CD4-positive, alpha-beta memory T cell (primary cell): Measurements from ENCODE around the gene ZNF184. TPM values are rescaled to one million over a fixed set of nuclear protein-coding genes. Genes with fewer than 3 reads are reported as not detected.
A peak's percentile ranks its signal among the peaks of the same experiment; 100 is the strongest.

Source experiments
- CTCF ChIA-PET: fragments of 350-600 bp; sonication (Branson Sonifier 250); formaldehyde crosslinking; loops from one replicate; lab custom pipeline; 2021; ENCODE audit warnings: inconsistent platforms; ENCODE audit not compliant: partially characterized antibody; lab: Charles Lee
- POLR2A ChIA-PET: fragments of 350-600 bp; sonication (Branson Sonifier 250); formaldehyde crosslinking; loops from one replicate; lab custom pipeline; 2021; ENCODE audit not compliant: partially characterized antibody; lab: Charles Lee
- DNase-seq, 5 donors: peaks; one replicate each; pipeline versions ENCODE4 v3.0.0 to v3.0.0-alpha.2; 2020 to 2022; ENCODE audit warnings: mixed read lengths in 1 of 5
- H3K27ac ChIP-seq: one replicate; pipeline ENCODE4 v1.7.0; 2013; ENCODE audit warnings: low read depth, low read length
- H3K27me3 ChIP-seq: 2 replicates; pipeline ENCODE4 v1.7.0; 2013; ENCODE audit warnings: mild to moderate bottlenecking, low read length, moderate library complexity; ENCODE audit not compliant: insufficient read depth
- H3K36me3 ChIP-seq: 2 replicates; pipeline ENCODE4 v1.7.0; 2013; ENCODE audit warnings: mild to moderate bottlenecking, low read length, moderate library complexity; ENCODE audit not compliant: insufficient read depth
- H3K4me1 ChIP-seq: 2 replicates; pipeline ENCODE4 v1.7.0; 2013; ENCODE audit warnings: mild to moderate bottlenecking, low read length, moderate library complexity; ENCODE audit not compliant: insufficient read depth
- H3K4me3 ChIP-seq, 2 donors: one replicate each; pipeline ENCODE4 v1.7.0; 2013; ENCODE audit warnings: low read length in 2 of 2, mild to moderate bottlenecking in 1 of 2
- H3K9me3 ChIP-seq, 2 donors: one replicate each; pipeline ENCODE4 v1.7.0; 2013; ENCODE audit warnings: low read length in 2 of 2, control low read depth in 1 of 2; ENCODE audit not compliant: control insufficient read depth in 1 of 2
- H3K27ac Mint-ChIP-seq, 7 donors: one replicate each; pipeline ENCODE4 v1.8.0; 2020 to 2021; ENCODE audit warnings: mixed read lengths in 7 of 7, mild to moderate bottlenecking in 6 of 7, inconsistent platforms in 3 of 7, moderate library complexity in 3 of 7
- H3K27me3 Mint-ChIP-seq, 2 donors: one replicate each; pipeline ENCODE4 v1.8.0; 2020 to 2021; ENCODE audit warnings: mixed read lengths in 2 of 2
- H3K36me3 Mint-ChIP-seq, 2 donors: one replicate each; pipeline ENCODE4 v1.8.0; 2020 to 2021; ENCODE audit warnings: mixed read lengths in 2 of 2, inconsistent platforms in 1 of 2, mild to moderate bottlenecking in 1 of 2
- H3K4me1 Mint-ChIP-seq, 4 donors: one replicate each; pipeline ENCODE4 v1.8.0; 2020 to 2021; ENCODE audit warnings: mixed read lengths in 4 of 4, mild to moderate bottlenecking in 1 of 4
- H3K4me3 Mint-ChIP-seq, 8 donors: one replicate each; pipeline ENCODE4 v1.8.0; 2020 to 2021; ENCODE audit warnings: mixed read lengths in 8 of 8, mild to moderate bottlenecking in 7 of 8, moderate library complexity in 6 of 8, inconsistent platforms in 3 of 8
- H3K9me3 Mint-ChIP-seq, 8 donors: one replicate each; pipeline ENCODE4 v1.8.0; 2020 to 2021; ENCODE audit warnings: mixed read lengths in 8 of 8, mild to moderate bottlenecking in 5 of 8, inconsistent platforms in 3 of 8, moderate library complexity in 1 of 8
- intact Hi-C: fragments of 100-400 bp; cut with micrococcal nuclease; formaldehyde crosslinking; loops from one replicate; pipeline ENCODE4 v1.15.1; 2023
- polyA plus RNA-seq, 2 donors: library from polyadenylated mRNA; unstranded; fragments of 300-500 nt; fragmentation: Illumina TruSeq; gene quantifications; one replicate each; pipeline ENCODE4 v1.2.3, GENCODE V29; 2021
- total RNA-seq, 2 experiments: library from RNA; stranded (reverse); gene quantifications; one replicate each; pipeline ENCODE4 v1.2.3, GENCODE V29; 2021

ZNF184 gene
- total and polyA plus RNA-seq, 4 experiments from 2014 or later = 4.8 to 17.4 (median 14.0) TPM

- no peak overlapping the region for H3K4me3 ChIP-seq
- no peaks in the 10 kb centered on the region for H3K9me3 ChIP-seq
- H3K4me1 Mint-ChIP-seq = peaks cover 25 to 44% (median 35%) of the 10 kb centered on the region in 4 donors
- ChIA-PET CTCF (no interaction called here), POLR2A (interaction anchor here (1.2 to 2.4 kb wide), 2 partner anchors 19 to 23 kb away, joined by 3 to 31 read pairs; no protein-coding TSS in a partner anchor)
- H3K36me3 ChIP-seq = no peaks in the 10 kb centered on the region
- H3K27ac Mint-ChIP-seq = no peak overlapping the region
- DNase-seq = no peak
- peaks cover 0 to 17% (median 3%) of the 10 kb centered on the region in 8 donors for H3K9me3 Mint-ChIP-seq
- peaks cover 11% of the 10 kb centered on the region for H3K27me3 ChIP-seq
- H3K36me3 Mint-ChIP-seq = peaks cover 0 to 20% of the 10 kb centered on the region in 2 donors
- peaks cover 36% of the 10 kb centered on the region for H3K4me1 ChIP-seq
- H3K27me3 Mint-ChIP-seq = peaks cover 4 to 24% of the 10 kb centered on the region in 2 donors
- no peak overlapping the region for H3K27ac ChIP-seq
- intact Hi-C loops = loop anchor here (5.0 kb wide), 1 partner anchor 401 kb away; no protein-coding TSS in a partner anchor
- peak overlapping the region in 2 of 8 donors; percentile 51 to 66 for H3K4me3 Mint-ChIP-seq
Observed at GRCh38 chr6:27501187-27501586, 28.3 kb upstream of the ZNF184 start.

GRCh38 chr6:27500177-27500576 is 27.3 kb upstream of the ZNF184 start:
- DNase-seq = no peak
- peaks cover 34% of the 10 kb centered on the region for H3K4me1 ChIP-seq
- no peak overlapping the region for H3K27ac ChIP-seq
- intact Hi-C loops = loop anchor here (5.0 kb wide), 1 partner anchor 402 kb away; no protein-coding TSS in a partner anchor
- ChIA-PET CTCF (no interaction called here), POLR2A (interaction anchor here (1.2 kb wide), 1 partner anchor 21 kb away, joined by 8 read pairs; no protein-coding TSS in a partner anchor)
- peak overlapping the region in 3 of 8 donors; percentile 25 to 68 (median 29) for H3K4me3 Mint-ChIP-seq
- H3K27me3 Mint-ChIP-seq = peaks cover 13 to 28% of the 10 kb centered on the region in 2 donors
- peaks cover 0 to 20% (median 4%) of the 10 kb centered on the region in 8 donors for H3K9me3 Mint-ChIP-seq
- no peaks in the 10 kb centered on the region for H3K36me3 ChIP-seq
- H3K4me3 ChIP-seq = no peak overlapping the region
- H3K27me3 ChIP-seq = peaks cover 21% of the 10 kb centered on the region
- peaks cover 25 to 45% (median 35%) of the 10 kb centered on the region in 4 donors for H3K4me1 Mint-ChIP-seq
- H3K36me3 Mint-ChIP-seq = peaks cover 0 to 17% of the 10 kb centered on the region in 2 donors
- no peaks in the 10 kb centered on the region for H3K9me3 ChIP-seq
- peak overlapping the region in 1 of 7 donors; percentile 70 for H3K27ac Mint-ChIP-seq

GRCh38 chr6:27495386-27496135 is 22.7 kb upstream of the ZNF184 start:
- intact Hi-C loops = loop anchor here (1.0 kb wide), 1 partner anchor 8 kb away; no protein-coding TSS in a partner anchor
- no peak overlapping the region for H3K4me3 ChIP-seq

GRCh38 chr6:27494987-27495385 is 22.1 kb upstream of the ZNF184 start:
- H3K4me1 ChIP-seq = peaks cover 7% of the 10 kb centered on the region
- POLR2A ChIA-PET = interaction anchor here (2.8 kb wide), 1 partner anchor 16 kb away, joined by 14 read pairs; no protein-coding TSS in a partner anchor
- Mint-ChIP-seq H3K36me3 (no peaks in the 10 kb centered on the region), H3K27me3 (peaks cover 31 to 37% of the 10 kb centered on the region in 2 donors), H3K4me3 (peak overlapping the region; percentile 47 to 79 (median 62)), H3K4me1 (peaks cover 10 to 19% (median 13%) of the 10 kb centered on the region in 4 donors), H3K9me3 (peaks cover 0 to 13% (median 4%) of the 10 kb centered on the region in 8 donors), H3K27ac (peak overlapping the region in 2 of 7 donors; percentile 3 to 81)
- no peak overlapping the region for H3K4me3 ChIP-seq
- CTCF ChIA-PET = interaction anchor here (1.2 to 1.3 kb wide), 2 partner anchors 15 to 24 kb away, joined by 3 read pairs; no protein-coding TSS in a partner anchor
- H3K27ac ChIP-seq = no peak overlapping the region
- peaks cover 35% of the 10 kb centered on the region for H3K27me3 ChIP-seq
- intact Hi-C loops = loop anchor here (1.0 kb wide), 1 partner anchor 8 kb away; no protein-coding TSS in a partner anchor
- no peaks in the 10 kb centered on the region for H3K36me3 ChIP-seq
- no peak for DNase-seq
- no peaks in the 10 kb centered on the region for H3K9me3 ChIP-seq

More at GRCh38 chr6:27495386-27496135, 22.7 kb upstream of the ZNF184 start:
- Mint-ChIP-seq H3K36me3 (no peaks in the 10 kb centered on the region), H3K27ac (peak overlapping the region in 3 of 7 donors; percentile 3 to 81 (median 48)), H3K9me3 (peaks cover 0 to 13% (median 4%) of the 10 kb centered on the region in 8 donors), H3K4me1 (peaks cover 10 to 19% (median 13%) of the 10 kb centered on the region in 4 donors), H3K27me3 (peaks cover 31 to 37% of the 10 kb centered on the region in 2 donors), H3K4me3 (peak overlapping the region; percentile 47 to 79 (median 62))
- ChIA-PET POLR2A (interaction anchor here (1.2 to 2.8 kb wide), 2 partner anchors 16 to 349 kb away, joined by 3 to 14 read pairs; a partner anchor contains a TSS), CTCF (interaction anchor here (1.2 kb wide), 2 partner anchors 9 to 16 kb away, joined by 3 read pairs; no protein-coding TSS in a partner anchor)
- peaks cover 7% of the 10 kb centered on the region for H3K4me1 ChIP-seq
- no peak overlapping the region for H3K27ac ChIP-seq
- no peak for DNase-seq
- H3K27me3 ChIP-seq = peaks cover 35% of the 10 kb centered on the region
- H3K9me3 ChIP-seq = no peaks in the 10 kb centered on the region
- no peaks in the 10 kb centered on the region for H3K36me3 ChIP-seq

- peaks cover 0 to 13% (median 4%) of the 10 kb centered on the region in 8 donors for H3K9me3 Mint-ChIP-seq
- H3K4me1 Mint-ChIP-seq = peaks cover 10 to 19% (median 13%) of the 10 kb centered on the region in 4 donors
- H3K27me3 Mint-ChIP-seq = peaks cover 31 to 35% of the 10 kb centered on the region in 2 donors
- Histone ChIP-seq H3K4me3 (no peak overlapping the region), H3K27ac (no peak overlapping the region), H3K4me1 (peaks cover 7% of the 10 kb centered on the region), H3K36me3 (no peaks in the 10 kb centered on the region), H3K9me3 (no peaks in the 10 kb centered on the region), H3K27me3 (peaks cover 35% of the 10 kb centered on the region)
- ChIA-PET POLR2A (interaction anchor here (2.8 kb wide), 1 partner anchor 15 kb away, joined by 14 read pairs; no protein-coding TSS in a partner anchor), CTCF (interaction anchor here (1.3 kb wide), 1 partner anchor 25 kb away, joined by 3 read pairs; no protein-coding TSS in a partner anchor)
- H3K36me3 Mint-ChIP-seq = no peaks in the 10 kb centered on the region
- no peak overlapping the region for H3K27ac Mint-ChIP-seq
- intact Hi-C loops = no loop called here
- no peak overlapping the region for H3K4me3 Mint-ChIP-seq
- DNase-seq = no peak
Observed at GRCh38 chr6:27494103-27494502, 21.2 kb upstream of the ZNF184 start.

- Mint-ChIP-seq H3K9me3 (peaks cover 0 to 13% (median 4%) of the 10 kb centered on the region in 8 donors), H3K4me3 (no peak overlapping the region), H3K36me3 (no peaks in the 10 kb centered on the region), H3K27ac (no peak overlapping the region), H3K27me3 (peaks cover 30 to 31% of the 10 kb centered on the region in 2 donors), H3K4me1 (peaks cover 10 to 19% (median 13%) of the 10 kb centered on the region in 4 donors)
- no peak overlapping the region for H3K27ac ChIP-seq
- H3K4me1 ChIP-seq = peaks cover 7% of the 10 kb centered on the region
- no peaks in the 10 kb centered on the region for H3K36me3 ChIP-seq
- ChIA-PET CTCF (no interaction called here), POLR2A (no interaction called here)
- no peak overlapping the region for H3K4me3 ChIP-seq
- H3K9me3 ChIP-seq = no peaks in the 10 kb centered on the region
- no peak for DNase-seq
- peaks cover 27% of the 10 kb centered on the region for H3K27me3 ChIP-seq
- intact Hi-C loops = no loop called here
Observed at GRCh38 chr6:27492631-27493190, 19.8 kb upstream of the ZNF184 start.
